HG03066 (cell line): Measurements from ENCODE around the gene SPIRE1.

Experiments
- ATAC-seq: cut with Tn5 transposase; IDR thresholded peaks from one replicate; pipeline ENCODE4 v1.9.1; 2021; ENCODE audit warnings: low read depth; ENCODE audit not compliant: unreplicated experiment

The SPIRE1 gene

GRCh38 chr18:12460874-12461273 lies 197.0 kb downstream of the SPIRE1 start:
- ATAC-seq = no peak

- ATAC-seq = no peak
Measured at GRCh38 chr18:12458771-12459170, 199.1 kb downstream of the SPIRE1 start.

- ATAC-seq = no peak
Measured at GRCh38 chr18:12456441-12456840, 201.5 kb downstream of the SPIRE1 start.

GRCh38 chr18:12455496-12455895 lies 202.4 kb downstream of the SPIRE1 start:
- no peak for ATAC-seq

GRCh38 chr18:12452784-12453183 lies 205.1 kb downstream of the SPIRE1 start:
- ATAC-seq = no peak

- no peak for ATAC-seq
Measured at GRCh38 chr18:12451428-12451827, 206.5 kb downstream of the SPIRE1 start.

- no peak for ATAC-seq
Measured at GRCh38 chr18:12449051-12449785, 208.7 kb downstream of the SPIRE1 start.

GRCh38 chr18:12445554-12445953 lies 212.4 kb downstream of the SPIRE1 start:
- no peak for ATAC-seq

GRCh38 chr18:12443551-12443950 lies 214.4 kb downstream of the SPIRE1 start:
- no peak for ATAC-seq

- no peak for ATAC-seq
Measured at GRCh38 chr18:12442946-12443345, 215.0 kb downstream of the SPIRE1 start.

GRCh38 chr18:12441475-12442034 lies 216.4 kb downstream of the SPIRE1 start:
- no peak for ATAC-seq

- no peak for ATAC-seq
Measured at GRCh38 chr18:12438257-12438656, 219.7 kb downstream of the SPIRE1 start.

GRCh38 chr18:12435867-12436266 lies 222.0 kb downstream of the SPIRE1 start:
- ATAC-seq = no peak

- ATAC-seq = no peak
Measured at GRCh38 chr18:12434541-12434929, 223.4 kb downstream of the SPIRE1 start.

GRCh38 chr18:12433829-12434540 lies 223.9 kb downstream of the SPIRE1 start:
- no peak for ATAC-seq

GRCh38 chr18:12432881-12433280 lies 225.0 kb downstream of the SPIRE1 start:
- ATAC-seq = no peak

- no peak for ATAC-seq
Measured at GRCh38 chr18:12432196-12432595, 225.7 kb downstream of the SPIRE1 start.

- no peak for ATAC-seq
Measured at GRCh38 chr18:12431561-12431960, 226.3 kb downstream of the SPIRE1 start.

- no peak for ATAC-seq
Measured at GRCh38 chr18:12430137-12430990, 227.5 kb downstream of the SPIRE1 start.

- no peak for ATAC-seq
Measured at GRCh38 chr18:12429556-12429955, 228.4 kb downstream of the SPIRE1 start.

GRCh38 chr18:12428923-12429322 lies 229.0 kb downstream of the SPIRE1 start:
- no peak for ATAC-seq
